ENCODE results near the gene PPM1B.

- no peak for TF ChIP-seq SP1 (IDR thresholded peaks at IDR 0.05)
- no peak for TF ChIP-seq TARDBP (IDR thresholded peaks at IDR 0.05)
- TF ChIP-seq ARNT (IDR thresholded peaks at IDR 0.05), result no peak
- no peak for TF ChIP-seq SUZ12 (IDR thresholded peaks at IDR 0.05)
- no peak for TF ChIP-seq FOXM1 (IDR thresholded peaks at IDR 0.05; ENCODE audit: borderline replicate concordance)
Observed at GRCh38 chr2:44192646-44193045, 24.0 kb downstream of the PPM1B start.
